T-helper 1 cell treated with Interleukin-12 subunit alpha and Interleukin-12 subunit beta and Interleukin-4 antibody, amounts not matched to agents 30 ng/mL and 1 ng/mL, for 36 hours (primary cell): Measurements from ENCODE around the gene MED27. TPM values are rescaled to one million over a fixed set of nuclear protein-coding genes. Genes with fewer than 3 reads are reported as not detected.
"Not testable (repeated sequence)": the region's sequence is repeated elsewhere in the genome, so short reads cannot be mapped to it uniquely, and the experiment has no call there.

Experiments used
- intact Hi-C: fragments of 100-400 bp; cut with micrococcal nuclease; formaldehyde crosslinking; loops from one replicate; pipeline ENCODE4 v1.15.1; 2024
- total RNA-seq: library from RNA; stranded (reverse); gene quantifications from 2 replicates; pipeline ENCODE4 v1.2.3, GENCODE V29; 2022

MED27 gene
- total RNA-seq, 1 donor from 2014 or later: 29.5 TPM

GRCh38 chr9:132020272-132020671 lies 59.4 kb downstream of the MED27 start:
- intact Hi-C loops: no loop called here

DNA sequence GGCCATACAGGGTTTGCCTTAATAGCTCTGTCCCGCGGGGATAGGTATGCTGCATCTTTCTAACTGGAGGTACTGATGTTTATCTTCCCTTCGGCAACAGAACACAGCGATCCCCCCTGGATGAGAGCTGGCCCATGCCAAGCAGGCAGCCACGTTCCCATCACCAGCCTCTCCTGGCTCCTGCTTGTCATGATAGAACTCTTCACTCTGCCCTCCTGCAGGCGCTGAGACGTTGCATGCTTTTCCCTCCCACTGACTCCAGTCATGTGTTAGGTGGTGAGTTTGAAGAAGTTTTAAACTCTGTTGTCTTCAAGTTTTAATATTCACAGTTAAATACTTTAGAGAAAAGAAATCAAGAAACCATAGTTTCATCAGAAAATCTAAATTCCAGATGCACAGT lies 60.0 kb downstream of the MED27 start:
- intact Hi-C loops: no loop called here

- intact Hi-C loops: no loop called here
Observed at GRCh38 chr9:132018957-132019405, 60.7 kb downstream of the MED27 start.

GRCh38 chr9:132016456-132016855 lies 63.2 kb downstream of the MED27 start:
- intact Hi-C loops: no loop called here

DNA sequence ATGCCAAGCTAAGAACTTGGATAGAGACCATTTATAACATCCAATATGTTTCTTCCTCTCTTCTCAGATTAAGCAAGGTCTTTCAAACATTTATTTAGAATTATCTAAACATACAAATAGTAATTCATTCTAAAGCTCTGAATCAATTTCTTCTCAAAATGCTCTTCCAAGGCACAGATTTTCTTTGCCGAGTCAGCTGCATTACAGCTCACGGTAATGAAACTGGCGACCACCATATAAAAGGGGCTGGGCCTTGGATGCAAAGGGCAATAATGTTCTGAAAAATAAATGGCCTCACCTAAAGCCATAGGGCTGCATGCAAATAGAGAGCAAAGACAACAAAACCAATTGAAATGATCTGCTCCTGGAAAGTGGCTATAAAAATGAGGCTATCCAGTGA lies 63.8 kb downstream of the MED27 start:
- intact Hi-C loops: no loop called here

DNA sequence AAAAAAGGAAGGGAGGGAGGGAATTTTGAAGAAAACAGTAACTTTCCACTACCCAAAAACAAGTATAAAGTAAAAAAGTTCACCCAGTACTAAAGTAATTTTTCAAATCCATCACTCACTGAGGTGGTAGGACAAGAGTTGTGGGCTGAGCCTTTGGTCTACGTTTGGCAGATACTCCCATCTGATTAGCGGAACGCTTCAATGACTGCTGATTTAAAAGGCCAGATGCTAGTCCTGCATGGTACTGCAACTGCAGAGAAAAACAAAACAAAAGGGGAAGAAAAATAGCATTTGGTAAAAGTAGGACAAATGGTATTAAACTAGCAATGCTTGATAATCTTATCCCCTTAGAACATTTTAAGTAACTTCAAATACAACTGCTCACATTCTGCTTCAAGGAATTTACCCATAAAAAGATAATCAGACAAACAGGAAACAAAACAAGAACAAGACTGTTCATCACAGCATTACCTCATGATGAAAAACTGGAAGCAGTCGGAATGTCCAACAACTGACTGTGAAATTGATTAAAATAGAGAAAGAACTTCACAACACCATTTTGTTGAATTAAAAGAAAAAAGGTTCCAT lies 65.4 kb downstream of the MED27 start:
- intact Hi-C loops: no loop called here

- intact Hi-C loops: no loop called here
Observed at GRCh38 chr9:132012704-132013357, 66.8 kb downstream of the MED27 start.

GRCh38 chr9:132011896-132012295 lies 67.8 kb downstream of the MED27 start:
- intact Hi-C loops: no loop called here

DNA sequence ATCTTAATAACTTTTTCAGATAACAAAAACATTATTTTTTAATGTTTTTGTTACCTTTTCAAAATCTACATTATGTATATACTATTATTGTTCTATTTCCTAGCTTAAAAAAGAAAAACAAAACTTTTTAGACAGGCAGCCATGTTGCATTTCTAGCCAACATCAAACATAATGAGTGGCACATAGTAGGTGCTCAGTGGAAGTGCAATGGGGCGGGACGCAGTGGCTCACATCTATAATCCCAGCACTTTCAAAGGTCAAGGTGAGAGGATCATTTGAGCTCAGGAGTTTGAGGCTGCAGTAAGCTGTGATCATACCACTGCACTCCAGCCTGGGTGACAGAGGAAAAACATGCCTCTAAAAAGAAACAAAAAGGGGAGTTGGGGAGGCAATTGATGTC lies 68.4 kb downstream of the MED27 start:
- intact Hi-C loops: no loop called here

DNA sequence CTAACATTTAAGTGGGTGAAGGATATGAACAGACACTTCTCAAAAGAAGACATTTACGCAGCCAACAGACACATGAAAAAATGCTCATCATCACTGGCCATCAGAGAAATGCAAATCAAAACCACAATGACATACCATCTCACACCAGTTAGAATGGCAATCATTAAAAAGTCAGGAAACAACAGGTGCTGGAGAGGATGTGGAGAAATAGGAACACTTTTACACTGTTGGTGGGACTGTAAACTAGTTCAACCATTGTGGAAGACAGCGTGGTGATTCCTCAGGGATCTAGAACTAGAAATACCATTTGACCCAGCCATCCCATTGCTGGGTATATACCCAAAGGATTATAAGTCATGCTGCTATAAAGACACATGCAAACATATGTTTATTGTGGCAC lies 69.5 kb downstream of the MED27 start:
- intact Hi-C loops: not testable (repeated sequence)

DNA sequence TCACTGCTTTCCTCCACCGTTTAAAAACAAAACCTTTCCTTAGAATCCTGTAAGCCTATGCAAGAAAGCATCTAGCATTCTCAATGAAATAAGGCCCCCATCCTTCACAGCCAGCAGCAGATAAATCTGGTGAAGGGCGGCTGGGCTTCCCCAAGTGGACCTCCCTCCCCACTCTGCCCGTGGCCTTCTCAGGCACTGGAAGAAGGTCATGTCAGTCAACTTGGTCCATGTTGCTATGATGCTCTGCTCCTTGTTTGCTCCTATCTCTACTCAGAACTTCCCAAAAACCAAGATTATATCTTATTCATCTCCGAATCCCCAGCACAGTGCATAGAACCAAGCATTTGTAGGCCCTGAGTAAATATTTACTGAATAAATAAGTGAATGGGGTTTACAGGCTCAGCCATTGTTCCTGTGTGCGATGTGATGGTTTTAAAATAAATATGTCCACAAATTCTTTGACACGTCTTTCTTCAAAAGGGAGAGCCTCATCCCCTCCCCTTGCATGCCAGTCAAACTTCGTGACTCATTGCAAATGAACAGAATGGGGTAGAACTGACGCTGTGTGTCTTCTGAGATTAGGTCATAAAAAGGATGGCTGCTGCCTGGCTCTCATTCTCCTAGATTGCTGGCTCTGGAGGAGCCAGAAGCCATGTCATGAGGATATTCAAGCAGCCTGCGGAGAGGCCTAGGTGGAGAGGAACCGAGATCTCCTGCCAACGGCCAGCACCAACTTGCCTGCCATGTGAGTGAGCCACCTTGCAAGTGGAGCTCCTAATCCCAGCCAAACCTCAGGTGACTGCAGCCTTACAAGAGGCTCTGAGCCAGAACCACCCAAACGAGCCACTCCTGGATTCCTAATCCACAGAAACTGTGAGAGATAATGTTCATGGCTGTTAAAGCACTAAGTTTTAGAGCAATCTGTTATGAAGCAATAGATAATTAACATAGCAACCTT lies 70.5 kb downstream of the MED27 start:
- intact Hi-C loops: loop anchor here (10.0 kb wide), 2 partner anchors 174 to 346 kb away; partner anchors contain the start of gene SETX

DNA sequence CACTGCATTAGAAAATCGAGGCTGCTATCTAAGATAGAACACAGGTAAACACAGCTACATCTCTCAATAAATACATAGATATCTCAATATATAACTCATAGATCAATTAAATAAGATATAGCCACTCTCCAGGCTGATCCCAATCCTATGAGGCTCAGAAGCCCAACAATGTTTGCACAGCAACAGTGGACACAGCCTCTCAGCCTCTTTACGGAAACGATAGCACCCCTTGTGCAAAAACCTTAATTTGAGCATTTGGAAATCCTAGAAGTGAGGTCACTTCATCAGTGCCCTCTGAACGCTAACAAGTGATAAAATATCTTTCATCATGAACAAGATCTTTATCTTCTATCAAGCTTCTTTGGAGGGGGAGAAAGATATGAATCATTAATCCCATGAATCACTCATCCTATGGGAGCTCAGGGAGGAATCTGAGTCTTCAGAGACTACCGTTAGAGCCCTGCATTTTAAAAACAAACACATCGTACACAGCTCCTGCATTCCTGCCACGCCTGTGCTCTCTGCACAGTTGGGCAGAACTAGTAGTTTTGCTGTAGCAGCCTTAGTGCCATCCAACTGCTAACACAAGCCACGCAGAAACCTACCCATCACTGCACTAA lies 71.4 kb downstream of the MED27 start:
- intact Hi-C loops: loop anchor here (10.0 kb wide), 2 partner anchors 173 to 347 kb away; partner anchors contain the start of gene SETX

- intact Hi-C loops: loop anchor here (2.0 to 10.0 kb wide), 4 partner anchors 71 to 347 kb away; partner anchors contain the start of genes MED27 and SETX
Observed at GRCh38 chr9:132007371-132008025, 72.2 kb downstream of the MED27 start.

- intact Hi-C loops: loop anchor here (2.0 to 10.0 kb wide), 4 partner anchors 72 to 348 kb away; partner anchors contain the start of genes MED27 and SETX
Observed at GRCh38 chr9:132006677-132007370, 72.8 kb downstream of the MED27 start.

GRCh38 chr9:132005899-132006298 lies 73.8 kb downstream of the MED27 start:
- intact Hi-C loops: loop anchor here (2.0 to 10.0 kb wide), 4 partner anchors 73 to 349 kb away; partner anchors contain the start of genes MED27 and SETX

GRCh38 chr9:132004323-132004722 lies 75.3 kb downstream of the MED27 start:
- intact Hi-C loops: loop anchor here (10.0 kb wide), 2 partner anchors 170 to 350 kb away; partner anchors contain the start of gene SETX

DNA sequence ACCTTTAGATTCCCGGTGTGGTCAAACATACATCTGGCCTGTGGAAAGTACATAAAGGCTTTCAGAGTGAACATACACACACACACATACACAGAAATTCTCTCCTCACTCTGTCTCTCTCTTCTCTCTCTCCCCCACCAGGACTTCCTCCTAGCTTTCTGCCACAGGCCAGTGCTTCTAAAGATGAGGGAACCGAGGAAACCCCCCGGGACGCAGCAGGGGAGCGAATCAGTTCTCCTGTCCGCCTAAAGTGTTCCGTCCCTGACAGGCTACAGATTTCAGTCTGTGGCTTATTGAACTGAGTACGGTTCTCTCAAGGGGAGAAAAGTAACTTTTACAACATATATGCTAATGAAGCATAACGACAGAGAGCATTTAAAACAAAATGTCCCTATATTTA lies 75.8 kb downstream of the MED27 start:
- intact Hi-C loops: loop anchor here (10.0 kb wide), 2 partner anchors 169 to 351 kb away; partner anchors contain the start of gene SETX

DNA sequence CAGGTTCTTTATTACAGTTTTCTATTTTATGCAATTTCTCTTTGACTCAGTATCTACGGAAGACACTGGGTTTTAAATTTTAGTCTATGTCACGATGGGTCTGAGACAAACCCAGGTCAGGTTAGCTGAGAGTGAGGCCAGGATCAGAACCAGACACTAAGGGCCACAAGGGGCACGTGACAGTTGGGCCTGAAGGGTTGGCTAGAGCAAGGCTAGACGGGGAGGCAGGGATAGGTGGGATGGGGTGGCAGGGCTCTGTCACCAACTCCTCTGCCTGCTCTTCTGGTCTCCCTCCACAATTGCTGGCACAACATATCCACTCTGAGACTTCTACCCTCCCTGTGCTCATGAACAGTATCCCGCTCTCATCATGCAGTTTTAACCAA lies 76.4 kb downstream of the MED27 start:
- intact Hi-C loops: loop anchor here (10.0 kb wide), 2 partner anchors 169 to 351 kb away; partner anchors contain the start of gene SETX

DNA sequence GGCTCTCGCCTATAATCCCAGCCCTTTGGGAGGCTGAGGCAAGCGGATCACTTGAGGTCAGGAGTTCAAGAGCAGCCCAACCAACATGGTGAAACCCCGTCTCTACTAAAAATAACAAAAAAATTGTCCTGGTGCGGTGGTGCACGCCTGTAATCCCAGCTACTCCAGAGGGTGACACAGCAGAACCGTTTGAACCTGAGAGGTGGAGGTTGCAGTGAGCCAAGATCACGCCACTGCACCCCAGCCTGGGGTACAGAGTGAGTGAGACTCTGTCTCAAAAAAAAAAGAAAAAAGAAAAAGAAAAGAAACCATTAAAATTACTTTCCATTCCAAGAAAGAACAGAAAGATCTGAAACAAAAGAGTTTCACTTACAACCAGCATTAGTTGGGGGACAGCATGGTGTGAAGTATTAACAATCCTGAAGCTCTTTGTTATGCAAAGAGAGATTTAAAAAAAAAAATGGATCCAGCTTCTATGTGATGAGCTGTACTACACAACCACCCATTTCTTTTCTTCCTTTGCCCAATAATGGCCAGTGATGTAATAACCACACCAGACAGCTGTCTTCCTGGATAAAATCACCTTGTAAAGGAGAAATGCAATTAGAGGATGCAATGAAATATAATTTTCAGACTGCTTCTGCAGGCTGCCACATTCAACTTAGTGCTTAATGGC lies 76.9 kb downstream of the MED27 start:
- intact Hi-C loops: loop anchor here (10.0 kb wide), 2 partner anchors 168 to 352 kb away; partner anchors contain the start of gene SETX
